Activated CD4-positive, CD25-positive, alpha-beta regulatory T cell treated with anti-CD3 and anti-CD28 coated beads, Interleukin-2, amount 50 U/mL, for 24 hours (primary cell): ENCODE data around the gene CFAP157.
A peak's percentile ranks its signal among the peaks of the same experiment; 100 is the strongest.

Experiments
- ATAC-seq, 2 donors: fragments of 150-1000 bp; cut with Tn5 transposase; one replicate each; pipeline ENCODE4 v1.10.0; 2021; ENCODE audit warnings: mild to moderate bottlenecking in 1 of 2, moderate library complexity in 1 of 2

Gene CFAP157

DNA sequence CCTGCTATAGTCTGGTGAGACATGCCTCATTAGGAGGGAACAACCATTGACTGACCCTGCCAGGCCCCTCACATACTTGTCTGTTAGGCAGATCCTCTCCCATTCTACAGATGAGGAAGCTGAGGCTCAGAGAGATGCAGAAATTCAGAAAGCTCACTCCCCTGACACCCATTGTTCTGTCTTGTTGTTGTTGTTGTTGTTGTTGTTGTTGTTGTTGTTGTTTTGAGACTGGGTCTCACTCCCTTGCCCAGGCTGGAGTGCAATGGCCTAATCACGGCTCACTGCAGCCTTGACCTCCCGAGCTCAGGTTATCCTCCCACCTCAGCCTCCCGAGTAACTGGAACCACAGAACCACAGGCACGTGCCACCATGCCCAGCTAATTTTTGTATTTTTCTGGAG lies 13.1 kb upstream of the CFAP157 start:
- no peak for ATAC-seq

DNA sequence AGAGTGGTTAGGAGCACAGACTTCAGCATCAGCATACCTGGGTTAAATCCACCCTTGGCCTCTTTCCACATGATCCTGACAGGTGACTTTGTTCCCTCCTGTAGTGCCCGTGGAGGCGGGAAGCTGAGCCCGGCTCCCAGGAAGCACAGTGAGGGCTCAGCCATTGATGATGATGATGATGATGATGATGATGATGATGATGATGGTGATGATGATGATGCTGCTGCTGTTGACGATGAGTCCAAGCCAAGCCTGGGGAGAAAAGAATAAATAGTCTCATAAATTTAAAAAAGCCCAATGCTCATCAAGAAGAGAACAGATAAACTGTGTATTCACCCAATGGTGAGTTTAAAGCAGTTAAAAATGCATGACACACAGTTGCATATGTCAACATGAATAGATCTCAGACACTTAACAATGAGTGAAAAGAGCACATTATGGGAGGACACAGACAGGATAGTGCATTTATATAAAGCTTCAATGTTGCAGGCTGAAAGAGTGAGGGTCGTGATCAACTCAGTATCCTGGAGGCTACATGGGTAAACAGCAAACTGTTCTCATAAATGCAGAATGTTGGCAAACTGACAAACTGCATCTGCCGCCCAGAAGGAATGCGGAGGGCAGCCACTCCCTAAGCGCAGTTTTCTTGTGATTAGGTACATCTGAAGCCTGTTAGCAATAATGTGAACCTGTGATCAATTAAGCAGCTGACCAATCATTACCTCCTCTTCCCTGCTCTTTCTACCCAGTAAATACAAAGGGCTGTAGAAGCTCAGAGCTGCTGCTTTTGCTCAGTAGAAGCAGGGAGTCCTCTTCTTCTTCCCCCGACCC lies 11.7 kb upstream of the CFAP157 start:
- no peak for ATAC-seq

DNA sequence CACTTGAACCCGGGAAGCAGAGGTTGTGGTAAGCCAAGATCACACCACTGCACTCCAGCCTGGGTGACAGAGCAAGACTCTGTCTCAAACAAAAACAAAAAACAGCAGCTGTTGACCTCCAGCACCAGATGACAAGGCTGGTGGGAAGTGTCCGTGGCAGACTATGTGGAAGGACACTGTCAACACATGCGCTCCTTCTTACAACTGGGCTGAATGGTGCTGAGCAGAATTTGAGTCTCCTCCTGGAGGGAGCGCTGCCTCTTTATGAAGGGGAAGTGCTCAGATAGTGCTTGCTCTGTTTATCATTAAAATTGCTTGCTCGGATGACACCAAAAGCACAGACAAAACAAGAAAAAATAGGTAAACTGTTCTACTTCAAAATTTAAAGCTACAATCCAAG lies 9.2 kb upstream of the CFAP157 start:
- no peak for ATAC-seq

DNA sequence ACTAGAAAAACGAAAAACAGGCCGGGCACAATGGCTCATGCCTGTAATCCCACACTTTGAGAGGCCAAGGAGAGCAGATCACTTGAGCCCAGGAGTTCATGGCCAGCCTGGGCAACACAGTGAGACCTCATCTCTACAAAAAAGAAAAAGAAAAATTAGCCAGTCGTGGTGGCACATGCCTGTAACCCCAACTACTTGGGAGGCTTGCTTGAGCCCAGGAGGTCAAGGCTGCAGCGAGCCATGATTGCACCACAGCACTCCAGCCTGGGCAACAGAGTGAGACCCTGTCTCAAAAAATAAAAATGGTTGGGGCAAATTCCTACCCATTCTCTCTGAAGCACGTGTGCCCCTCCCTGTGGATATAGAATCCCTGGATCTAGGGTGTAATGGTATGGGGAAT lies 8.4 kb upstream of the CFAP157 start:
- no peak for ATAC-seq

DNA sequence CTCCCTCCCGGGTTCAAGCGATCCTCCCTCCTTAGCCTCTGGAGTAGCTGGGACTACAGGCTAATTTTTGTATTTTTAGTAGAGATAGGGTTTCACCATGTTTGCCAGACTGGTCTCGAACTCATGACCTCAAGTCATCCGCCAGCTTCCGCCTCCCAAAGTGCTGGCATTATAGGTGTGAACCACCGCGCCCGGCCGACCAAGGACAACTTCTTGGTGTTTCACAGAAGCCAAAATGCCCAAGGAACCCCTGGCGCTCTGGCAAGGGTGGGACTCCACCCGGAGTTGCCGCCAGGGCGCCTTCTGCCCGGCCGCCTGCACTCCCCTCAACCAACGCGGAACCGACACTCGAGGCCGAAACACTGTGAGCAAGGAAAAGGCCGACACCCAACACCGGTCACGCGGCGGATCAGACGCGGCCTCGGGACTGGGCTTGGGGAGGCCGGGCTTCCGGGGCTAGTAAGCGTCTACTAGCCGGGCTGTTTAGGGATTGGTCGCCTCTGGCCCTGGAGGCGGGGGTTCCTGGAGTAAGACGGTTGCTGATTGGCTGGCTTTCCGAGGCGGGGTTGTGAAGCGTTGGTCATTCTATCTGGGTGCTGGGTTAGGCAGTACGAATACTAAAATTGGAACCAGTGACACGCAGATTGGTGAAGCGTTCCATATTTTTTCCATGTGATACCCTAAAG lies 7.7 kb upstream of the CFAP157 start:
- peak; percentile 99 for ATAC-seq

DNA sequence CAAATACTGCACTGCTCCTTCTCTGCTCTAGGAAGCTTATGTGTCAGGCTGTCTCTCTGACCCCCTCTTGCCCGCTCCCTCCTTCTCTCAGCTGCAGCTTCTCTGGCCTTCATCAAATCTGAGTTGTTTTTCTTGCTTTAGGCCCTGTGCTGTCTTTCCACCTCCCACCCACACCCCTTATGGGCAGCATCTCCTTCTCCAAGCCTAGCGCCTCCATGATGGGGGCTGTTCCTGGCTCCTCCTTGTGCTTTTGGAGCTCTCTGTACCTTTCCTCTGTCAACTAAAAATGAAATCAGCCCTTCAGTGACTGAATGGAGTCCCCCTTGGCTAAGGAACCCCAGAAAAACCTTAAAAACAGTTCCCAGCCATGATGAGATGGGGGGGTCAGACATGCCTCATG lies 6.6 kb upstream of the CFAP157 start:
- no peak for ATAC-seq

DNA sequence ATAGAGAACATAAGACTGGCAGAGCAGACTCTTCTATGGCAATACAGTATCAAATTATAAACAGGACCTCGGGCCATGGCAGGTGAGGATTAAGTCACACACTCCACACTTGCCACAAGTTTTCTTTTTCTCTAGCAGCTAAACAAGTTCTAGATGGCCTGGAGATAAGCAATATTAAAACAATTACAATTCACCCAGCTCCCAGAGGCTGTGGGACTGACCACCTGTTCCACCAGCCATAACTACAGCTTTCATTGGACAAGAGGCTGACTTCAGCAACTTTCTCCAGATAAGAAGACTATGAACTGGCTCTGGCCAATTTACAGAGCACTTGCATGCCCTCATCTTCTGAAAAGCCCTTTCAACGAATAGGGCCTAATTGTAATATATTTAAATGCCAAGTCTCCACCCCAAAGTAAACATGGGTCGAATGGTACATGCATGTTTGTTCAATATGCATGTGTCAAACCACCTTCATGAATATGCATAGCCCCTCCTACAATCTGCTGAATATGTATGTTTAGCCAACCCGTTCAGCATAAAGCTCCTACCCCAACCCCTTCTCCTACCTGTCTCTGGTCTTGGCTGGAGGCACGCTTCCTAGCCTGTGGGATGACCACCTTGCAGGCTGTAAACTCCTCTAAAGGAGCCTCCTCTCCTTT lies 6.1 kb upstream of the CFAP157 start:
- ATAC-seq: no peak

DNA sequence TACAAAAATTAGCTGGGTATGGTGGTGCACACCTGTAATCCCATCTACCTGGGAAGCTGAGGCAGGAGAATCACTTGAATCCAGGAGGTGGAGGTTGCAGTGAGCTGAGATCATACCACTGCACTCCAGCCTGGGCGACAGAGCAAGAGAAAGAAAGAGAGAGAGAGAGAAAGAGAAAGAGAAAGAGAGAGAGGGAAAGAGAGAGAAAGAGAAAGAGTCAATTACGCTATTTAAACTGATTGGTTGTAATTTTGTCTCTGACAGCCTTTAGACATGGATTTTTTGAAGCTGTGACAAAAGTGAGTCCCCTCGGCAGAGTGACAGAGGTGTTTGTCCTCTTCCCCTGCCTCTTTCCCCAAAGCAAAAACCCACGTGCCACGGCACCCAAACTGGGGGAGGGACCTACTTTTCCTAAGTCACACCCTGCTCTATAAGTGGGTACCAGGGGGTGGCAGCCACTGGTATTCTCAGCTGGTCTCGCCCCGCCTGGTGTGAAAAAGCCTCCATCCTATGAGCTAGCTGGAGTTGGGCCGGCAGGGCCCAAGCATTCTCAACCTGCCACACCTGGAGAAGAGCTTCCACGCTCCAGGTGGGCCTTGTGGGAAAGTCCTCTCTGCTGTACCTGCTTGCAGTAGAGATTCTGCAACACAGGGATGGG lies 3.4 kb upstream of the CFAP157 start:
- no peak for ATAC-seq

DNA sequence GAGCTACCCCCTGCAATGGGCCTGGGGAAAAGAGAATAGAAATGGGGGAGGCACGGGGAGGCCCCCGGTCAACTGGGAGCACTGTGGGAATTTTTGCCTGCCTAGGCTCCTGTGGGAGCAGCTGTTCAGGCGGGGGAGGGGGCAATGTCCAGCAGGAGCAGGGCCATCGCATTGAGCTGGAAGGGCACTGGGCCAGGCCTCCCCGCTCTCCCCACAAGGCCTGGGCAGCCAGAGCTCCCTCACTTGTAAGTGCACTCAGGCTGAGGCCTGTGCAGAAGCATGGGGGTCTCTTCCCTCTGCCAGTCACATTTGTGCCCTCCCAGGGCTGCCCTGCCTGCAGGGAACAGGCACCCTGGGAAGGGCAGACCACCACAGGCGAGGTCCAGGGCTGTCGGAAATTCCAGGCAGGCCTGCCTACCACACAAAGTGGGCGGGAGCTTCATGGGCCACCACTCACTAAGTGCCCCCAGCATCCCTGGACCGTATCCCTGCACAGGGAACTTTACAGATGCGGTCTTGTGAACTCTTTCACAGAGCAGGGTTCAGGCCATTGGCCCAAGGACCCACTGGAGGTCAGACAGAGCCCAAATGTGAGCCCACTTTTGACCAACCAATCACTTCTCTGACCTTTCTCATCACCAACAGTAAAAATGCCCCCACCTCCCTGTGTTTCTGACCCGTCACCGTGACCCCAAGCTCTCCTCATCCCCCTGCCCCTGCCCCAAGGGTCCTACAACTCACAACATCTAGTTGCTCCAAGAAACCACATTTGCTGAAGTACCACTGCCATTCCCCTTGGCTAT lies 1.0 kb upstream of the CFAP157 start:
- ATAC-seq: no peak

DNA sequence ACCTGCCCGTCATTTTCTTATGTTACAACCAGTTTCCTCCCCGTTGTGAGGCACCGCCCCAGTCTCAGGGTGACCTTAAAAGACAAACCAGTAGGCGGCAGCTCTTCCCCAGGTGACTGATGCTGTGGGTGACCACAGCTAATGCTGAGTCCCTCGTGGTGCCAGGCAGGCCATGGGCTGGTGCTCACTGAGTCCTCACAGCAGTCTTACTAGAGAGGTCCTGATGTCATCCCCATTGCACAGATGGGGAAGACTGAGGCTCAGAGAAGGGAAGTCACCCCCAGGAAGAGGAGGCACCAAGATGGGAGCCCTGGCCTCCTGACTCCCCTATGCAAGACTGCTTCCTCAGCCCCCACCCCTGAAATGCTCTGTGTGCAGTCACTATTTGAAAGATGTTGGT lies 978 bp downstream of the CFAP157 start:
- ATAC-seq: peak; percentile 65 to 84

DNA sequence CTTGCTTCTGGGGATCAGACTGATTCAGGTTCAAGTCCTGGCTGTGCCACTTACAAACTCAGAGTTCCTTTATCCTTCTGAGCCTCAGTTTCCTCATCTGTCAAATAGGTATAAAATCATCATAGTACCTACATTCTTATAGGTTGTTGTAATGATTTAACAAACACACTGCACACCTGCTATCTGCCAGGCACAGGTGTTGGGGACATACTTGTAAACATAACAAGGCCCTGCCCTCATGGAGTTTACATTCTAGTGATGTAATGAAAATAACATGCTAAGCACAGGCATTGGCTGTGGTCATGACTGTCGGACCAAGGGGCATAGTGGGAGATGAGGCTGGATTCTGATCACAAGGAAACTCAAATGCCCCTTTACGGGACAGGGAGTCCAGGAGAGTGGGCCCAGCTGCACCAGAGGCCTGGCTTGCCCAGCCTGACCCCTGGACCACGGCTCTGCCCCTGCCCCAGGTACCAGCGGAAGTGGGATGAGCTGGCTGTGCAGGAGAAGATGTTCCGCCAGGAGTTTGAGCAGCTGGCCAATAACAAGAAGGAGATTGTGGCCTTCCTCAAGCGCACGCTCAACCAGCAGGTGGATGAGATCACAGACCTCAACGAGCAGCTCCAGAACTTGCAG lies 2.3 kb downstream of the CFAP157 start:
- no peak for ATAC-seq

DNA sequence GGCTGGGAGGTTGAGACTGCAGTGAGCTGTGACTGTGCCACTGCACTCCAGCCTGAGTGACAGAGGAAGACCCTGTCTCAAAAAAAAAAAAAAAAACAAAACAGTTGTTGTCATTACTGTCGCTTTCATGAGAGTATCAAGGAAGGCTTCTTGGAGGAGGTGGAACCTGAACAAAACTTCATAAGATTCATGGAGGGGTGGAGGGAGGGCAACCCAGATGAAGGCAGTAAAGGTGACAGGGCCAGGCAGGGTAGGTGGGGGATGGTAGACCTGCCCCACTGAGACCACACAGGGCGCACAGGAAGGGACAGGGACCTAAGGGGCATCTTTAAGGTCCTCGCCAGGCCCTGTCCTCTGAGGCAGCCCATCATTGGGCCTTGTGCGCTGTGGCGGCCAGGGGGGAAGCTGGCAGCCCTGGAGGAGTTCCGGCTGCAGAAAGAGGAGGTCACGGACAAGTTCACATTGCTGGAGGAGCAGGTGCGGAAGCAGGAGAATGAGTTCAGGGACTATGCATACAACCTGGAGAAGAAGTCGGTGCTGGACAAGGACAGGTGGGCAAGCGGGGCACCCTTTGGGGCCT lies 3.5 kb downstream of the CFAP157 start:
- ATAC-seq: no peak

DNA sequence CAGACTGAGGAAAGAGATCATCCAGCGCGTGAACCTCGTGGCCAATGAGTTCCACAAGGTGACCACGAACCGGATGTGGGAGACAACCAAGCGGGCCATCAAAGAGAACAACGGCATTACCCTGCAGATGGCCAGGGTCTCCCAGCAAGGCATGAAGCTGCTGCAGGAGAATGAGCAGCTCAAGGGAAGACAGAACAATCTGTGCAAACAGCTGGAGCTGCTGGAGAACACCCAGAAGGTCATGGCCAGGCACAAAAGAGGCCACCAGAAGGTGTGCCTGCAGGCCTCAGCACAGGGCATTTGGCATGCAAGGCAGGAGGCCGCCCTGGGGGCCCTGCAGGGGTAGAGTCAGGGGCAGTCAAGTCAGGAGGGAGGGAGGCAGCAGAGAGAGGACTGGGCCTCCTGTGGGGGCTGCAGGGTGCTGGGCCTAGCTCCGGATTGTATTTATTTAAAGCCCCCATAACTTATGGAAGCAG lies 4.5 kb downstream of the CFAP157 start:
- no peak for ATAC-seq

DNA sequence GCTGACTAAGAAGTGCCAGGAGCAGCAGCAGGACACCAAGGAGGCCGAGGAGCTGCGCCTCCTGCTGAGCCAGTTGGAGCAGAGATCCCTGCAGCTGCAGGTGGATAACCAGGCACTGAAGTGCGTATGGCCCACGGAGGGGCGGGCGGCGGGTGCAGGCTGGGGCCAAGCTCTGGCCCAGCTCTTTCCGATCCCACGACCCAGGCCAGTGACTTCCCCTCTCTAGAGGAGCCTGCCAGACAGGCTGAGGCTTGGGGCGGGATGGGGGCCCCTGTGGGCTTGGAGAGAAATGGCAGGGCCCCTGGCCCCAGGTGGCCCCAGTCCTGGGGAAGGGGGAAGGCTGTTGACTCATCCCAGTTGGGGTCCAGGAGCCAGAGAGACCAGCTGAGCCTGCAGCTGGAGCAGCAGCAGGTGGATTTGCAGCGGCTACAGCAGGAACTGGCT lies 5.1 kb downstream of the CFAP157 start:
- ATAC-seq: no peak

DNA sequence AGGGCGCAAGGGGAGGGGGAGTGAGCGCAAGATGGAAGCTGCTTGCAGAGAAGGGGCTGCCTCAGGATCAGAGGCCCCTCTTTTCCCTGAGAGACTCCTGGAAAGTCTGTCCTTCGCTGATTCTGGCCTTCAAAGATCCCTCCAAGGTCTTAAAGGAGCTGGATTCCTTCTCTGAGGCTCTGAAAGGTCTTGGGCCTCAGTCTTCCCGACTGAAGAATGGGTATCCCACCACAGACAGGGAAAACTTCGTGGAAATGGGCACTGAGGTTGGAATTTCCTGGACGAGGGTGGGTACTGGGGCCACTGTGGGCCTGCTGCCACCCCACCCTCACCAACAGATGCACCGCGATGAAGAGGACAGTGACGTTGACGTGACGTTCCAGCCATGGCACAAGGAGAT lies 5.6 kb downstream of the CFAP157 start:
- ATAC-seq: no peak

DNA sequence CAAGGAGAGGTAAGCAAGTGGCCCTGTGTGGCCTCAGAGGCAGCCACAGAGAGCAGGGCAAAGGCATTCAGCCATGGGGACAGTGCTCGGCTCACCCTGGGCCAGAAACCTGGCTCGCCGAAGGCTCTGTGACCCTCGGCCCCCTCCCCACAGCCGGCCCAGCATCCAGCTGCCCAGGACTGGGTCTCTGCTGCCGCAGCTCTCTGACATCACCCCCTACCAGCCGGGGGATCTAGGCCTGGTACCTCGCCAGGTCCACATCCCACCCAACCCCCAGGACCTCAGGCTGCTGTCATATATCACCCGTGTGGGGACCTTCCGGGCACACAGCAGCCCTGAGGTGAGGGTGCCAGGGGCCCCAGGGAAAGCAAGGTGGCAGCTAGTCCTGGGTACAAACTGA lies 6.1 kb downstream of the CFAP157 start:
- no peak for ATAC-seq

DNA sequence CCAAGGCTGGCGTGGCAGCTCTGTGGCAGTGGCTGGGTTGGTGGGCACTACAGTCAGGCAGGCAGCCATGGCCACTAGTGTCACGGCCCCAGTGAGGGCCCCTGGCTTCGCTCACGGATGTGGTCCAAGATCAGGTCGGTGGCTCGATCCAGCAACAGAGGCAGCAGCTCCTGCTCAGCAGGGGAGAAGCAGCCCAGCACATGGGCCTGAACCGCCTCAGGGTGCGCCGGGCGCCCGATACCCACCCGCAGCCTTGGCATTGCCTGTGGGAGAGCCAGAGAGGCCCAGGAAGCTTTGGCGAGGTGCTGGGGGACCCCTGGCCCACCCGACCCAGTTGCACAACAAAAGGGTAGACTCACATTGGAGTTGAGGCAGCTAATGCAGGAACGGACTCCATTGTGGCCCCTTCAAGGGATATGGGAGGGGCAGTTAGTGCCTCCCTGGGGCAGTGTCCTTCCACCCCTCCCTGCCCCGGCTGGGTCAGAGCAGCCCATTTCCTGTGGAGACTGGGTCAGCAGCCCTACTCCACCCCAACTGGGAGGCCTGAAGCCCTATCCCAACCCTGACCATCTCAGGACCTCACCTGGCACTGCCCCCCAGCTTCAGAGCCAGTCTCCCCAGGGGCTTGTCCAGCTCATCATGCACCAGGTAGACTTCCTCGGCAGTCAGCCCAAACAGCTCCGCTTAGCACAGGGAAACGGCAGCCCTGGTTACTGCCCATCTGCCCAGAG lies 7.4 kb downstream of the CFAP157 start:
- ATAC-seq: no peak

DNA sequence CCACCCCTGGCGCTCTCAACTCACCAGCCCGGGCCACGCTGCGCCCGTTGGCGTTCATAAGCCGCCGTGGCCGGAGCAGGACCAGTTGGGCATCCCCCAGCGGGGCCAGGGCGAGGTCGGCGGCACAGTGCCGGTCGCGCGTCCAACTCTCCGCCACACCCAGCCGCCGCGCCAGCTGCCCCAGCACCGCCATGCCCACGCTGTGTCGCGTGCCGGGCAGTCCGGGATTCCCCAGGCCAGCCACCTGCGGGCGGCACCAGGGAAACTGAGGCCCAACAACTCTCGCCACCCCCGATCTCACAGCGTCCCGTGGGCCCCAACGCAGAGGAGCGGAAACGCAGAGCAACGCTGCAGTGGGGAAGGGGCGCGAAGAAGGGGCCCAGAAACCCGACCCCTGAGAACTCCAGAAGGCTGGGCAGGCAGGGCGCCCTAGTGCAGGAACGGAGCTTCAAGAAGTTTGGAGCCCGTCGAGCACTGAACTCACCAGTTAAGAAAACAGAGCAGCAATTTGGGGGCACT lies 8.2 kb downstream of the CFAP157 start:
- peak in 1 of 2 donors; percentile 0 for ATAC-seq

DNA sequence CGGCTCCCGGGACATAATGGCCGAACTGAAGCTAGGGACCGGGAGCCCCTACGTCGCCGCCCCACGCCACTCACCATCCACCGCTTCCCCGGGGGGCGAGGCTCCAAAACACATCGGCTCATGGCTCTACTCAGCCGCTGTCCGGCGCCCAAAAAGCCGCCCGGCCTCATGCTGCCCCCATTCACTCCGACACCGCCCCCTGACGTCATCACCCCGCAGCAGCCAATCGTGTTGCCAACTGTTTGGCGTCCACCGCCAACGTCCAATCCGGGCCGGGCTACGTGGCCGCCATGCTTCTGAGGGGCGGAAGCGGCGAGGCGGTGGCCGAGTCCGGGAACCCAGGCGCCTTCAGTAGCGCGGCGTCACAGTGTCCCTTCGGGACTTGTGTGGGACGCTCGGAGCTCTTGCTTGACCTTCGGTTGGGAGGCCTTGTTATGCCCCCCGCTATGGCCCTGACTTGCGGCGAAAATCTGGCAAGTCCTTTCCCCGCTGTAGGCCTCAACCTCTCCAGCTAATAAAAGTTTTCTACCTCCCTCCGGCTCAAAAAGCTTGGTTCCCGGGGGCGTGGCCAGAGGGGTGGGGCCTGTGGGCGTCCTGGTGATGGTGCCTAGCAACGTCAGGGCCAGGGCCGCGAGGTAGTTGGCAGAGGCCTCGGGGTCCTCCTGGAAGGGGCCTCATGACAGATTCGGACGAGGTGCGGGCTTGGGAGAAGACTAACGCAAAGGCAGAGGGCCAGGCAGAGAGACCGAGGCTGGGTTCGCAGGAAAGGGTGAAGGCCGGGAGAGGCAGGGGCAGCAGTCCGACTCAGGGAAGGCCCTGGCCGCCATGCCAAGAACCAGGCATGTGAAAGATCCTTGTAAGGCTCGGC lies 8.9 kb downstream of the CFAP157 start, which contains the start of the genes PTRH1 and TTC16:
TSS of gene PTRH1 (minus strand) at position 194 of the 868 bp plus-strand sequence. CDS start at position 170, 24 bp downstream.
TSS of gene TTC16 (plus strand) at position 610 of the 868 bp plus-strand sequence. CDS start at position 677, 67 bp downstream.
- ATAC-seq: peak; percentile 96 to 97
